GM21367 (cell line): Measurements from ENCODE around the gene DNAJB1.
"Not testable (repeated sequence)": the region's sequence is repeated elsewhere in the genome, so short reads cannot be mapped to it uniquely, and the experiment has no call there.

Experiments used
- ATAC-seq: cut with Tn5 transposase; IDR thresholded peaks from one replicate; pipeline ENCODE4 v1.9.1; 2021; ENCODE audit not compliant: unreplicated experiment

Gene DNAJB1

GRCh38 chr19:14553042-14553938 lies 35.1 kb upstream of the DNAJB1 start:
- no peak for ATAC-seq

DNA sequence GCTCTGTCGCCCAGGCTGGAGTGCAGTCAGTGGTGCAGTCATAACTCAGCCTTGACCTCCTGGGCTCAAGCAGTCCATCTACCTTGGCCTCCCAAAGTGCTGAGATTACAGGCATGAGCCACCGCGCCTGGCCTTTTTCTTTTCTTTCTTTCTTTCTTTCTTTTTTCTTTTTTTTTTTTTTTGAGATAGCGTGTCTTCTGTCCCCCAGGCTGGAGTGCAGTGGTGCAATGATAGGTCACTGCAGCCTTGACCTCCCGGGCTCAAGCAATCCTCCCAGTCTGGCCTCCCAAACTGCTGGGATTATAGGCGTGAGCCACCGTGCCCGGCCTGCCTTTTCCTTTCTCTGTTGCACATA lies 33.8 kb upstream of the DNAJB1 start:
- ATAC-seq: not testable (repeated sequence)

DNA sequence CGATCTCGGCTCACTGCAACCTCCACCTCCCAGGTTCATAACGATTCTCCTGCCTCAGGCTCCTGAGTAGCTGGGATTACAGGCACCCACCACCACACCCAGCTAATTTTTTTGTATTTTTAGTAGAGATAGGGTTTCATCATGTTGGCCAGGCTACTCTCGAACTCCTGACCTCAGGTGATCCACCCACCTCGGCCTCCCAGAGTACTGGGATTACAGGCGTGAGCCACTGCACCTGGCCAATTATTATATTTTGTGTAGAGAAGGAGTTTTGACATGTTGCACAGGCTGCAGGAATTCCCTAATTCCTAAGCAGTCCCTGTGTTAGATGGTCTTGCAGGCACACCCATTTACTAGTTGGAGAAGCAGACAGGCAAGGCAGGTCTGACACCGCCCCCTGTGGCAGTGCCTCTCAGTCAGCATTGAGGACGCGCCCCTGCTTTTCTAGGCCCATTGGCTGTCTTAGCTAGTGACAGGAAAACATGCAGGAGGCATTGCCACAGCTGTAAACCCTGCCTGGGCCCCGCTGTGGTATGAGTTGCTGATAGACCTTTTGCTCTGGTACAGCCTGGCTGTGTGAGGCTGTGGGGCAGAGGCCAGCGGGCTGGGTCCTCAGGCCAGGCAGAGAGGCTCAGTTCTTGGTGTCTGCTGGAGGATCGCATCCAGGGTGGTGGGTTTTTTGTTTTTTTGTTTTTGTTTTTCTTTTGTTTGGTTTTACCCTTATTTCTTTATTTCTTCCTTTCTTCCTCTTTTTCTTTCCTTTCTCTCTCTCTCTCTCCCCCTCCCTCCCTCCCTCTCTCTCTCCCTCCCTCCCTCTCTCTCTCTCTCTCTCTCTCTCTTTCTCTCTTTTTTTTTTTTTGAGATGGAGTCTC lies 33.2 kb upstream of the DNAJB1 start:
- ATAC-seq: not testable (repeated sequence)

- no peak for ATAC-seq
Observed at GRCh38 chr19:14550201-14550754, 32.1 kb upstream of the DNAJB1 start.

- no peak for ATAC-seq
Observed at GRCh38 chr19:14545716-14546082, 27.5 kb upstream of the DNAJB1 start.

GRCh38 chr19:14544977-14545715 lies 26.9 kb upstream of the DNAJB1 start:
- no peak for ATAC-seq

- ATAC-seq: no peak
Observed at GRCh38 chr19:14544047-14544446, 25.9 kb upstream of the DNAJB1 start.

GRCh38 chr19:14542711-14543328 lies 24.6 kb upstream of the DNAJB1 start:
- ATAC-seq: no peak

DNA sequence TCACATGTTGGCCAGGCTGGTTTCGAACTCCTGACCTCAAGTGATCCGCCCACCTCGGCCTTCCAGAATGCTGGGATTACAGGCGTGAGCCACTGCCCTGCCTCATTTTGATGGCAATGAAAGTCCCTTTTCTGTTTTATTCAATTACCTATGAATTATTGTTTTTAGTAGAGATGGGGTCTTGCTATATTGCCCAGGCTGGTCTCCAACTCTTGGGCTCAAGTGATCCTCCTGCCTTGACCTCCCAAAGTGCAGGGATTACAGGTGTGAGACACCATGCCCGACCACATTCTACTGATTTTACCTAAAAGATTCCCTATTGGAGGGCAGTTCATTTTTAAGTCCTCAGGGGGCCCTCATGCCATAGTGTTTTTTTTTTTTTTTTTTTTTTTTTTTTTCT lies 23.8 kb upstream of the DNAJB1 start:
- not testable (repeated sequence) for ATAC-seq

- no peak for ATAC-seq
Observed at GRCh38 chr19:14540741-14541525, 22.7 kb upstream of the DNAJB1 start.

DNA sequence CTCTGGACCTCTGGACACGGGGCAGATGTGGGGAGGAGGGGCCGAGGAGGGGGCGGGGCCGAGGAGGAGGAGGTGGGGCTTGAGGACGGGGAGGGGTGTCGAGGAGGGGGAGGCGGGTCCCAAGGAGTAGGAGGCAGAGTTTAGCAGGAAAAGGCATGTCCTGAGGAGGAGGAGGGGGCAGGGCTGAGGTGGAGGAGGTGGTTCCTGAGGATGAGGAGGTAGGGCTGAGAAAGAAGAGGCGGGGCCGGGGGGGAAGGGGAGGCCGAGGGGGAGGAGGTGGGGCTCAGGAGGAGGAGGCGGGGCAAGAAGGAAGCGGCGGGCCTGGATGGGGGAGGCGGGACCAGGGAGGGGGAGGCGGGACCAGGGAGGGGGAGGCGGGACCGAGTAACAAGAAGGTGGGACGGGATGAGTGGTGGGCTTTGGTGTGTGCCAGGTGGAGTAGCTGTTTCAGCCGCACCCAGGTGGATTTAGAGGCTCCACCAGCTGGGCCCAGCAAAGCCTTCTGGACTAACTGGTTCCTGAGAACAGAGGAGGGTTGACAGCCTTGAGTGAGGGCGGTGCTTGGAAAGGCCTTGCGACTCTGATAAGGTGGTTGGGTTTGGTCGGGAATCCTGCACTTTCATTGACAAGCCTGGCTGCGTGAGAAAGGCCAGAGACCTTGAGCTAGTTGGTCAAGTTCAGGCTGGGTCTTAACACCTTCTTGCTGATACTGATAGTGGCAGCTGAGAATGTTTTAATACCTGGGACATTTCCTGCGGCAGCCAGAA lies 18.9 kb upstream of the DNAJB1 start:
- ATAC-seq: no peak

DNA sequence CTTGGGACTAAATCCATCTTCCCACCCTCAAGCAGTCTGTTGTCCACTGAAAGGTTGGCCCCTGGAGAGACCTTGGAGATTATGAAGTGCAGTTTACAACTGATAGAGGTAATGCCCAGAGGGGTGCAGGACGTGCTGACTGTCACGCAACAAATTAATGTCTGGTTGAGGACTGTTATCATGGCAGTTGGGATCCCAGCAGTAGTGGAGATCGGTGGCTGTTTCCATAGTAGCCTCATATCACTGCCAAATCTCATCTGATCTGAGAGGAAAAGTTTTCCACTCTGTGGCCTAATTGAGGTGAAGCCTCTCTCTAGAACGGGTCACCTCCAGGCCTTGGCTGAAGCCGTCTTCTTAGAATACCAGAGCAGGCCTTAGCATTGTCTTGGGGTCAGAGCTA lies 15.3 kb upstream of the DNAJB1 start:
- no peak for ATAC-seq

- no peak for ATAC-seq
Observed at GRCh38 chr19:14530506-14530905, 12.3 kb upstream of the DNAJB1 start.

DNA sequence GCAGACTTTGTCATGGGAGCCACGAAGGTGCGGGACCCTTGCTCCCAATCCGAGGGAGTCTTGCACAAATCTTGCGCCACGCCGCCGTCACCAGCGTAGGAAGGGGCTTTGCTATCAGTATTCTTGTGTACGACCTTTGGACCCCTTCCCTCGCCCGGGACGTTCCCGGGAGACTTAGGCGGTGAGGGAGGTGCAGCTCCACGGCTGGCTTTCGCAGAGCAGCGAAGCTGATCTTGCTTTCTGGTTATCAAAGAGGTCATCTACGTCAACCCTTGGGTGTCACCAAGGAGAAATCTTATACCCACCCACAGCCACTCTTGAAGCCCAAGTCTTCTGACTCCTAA lies 11.8 kb upstream of the DNAJB1 start:
- ATAC-seq: no peak

DNA sequence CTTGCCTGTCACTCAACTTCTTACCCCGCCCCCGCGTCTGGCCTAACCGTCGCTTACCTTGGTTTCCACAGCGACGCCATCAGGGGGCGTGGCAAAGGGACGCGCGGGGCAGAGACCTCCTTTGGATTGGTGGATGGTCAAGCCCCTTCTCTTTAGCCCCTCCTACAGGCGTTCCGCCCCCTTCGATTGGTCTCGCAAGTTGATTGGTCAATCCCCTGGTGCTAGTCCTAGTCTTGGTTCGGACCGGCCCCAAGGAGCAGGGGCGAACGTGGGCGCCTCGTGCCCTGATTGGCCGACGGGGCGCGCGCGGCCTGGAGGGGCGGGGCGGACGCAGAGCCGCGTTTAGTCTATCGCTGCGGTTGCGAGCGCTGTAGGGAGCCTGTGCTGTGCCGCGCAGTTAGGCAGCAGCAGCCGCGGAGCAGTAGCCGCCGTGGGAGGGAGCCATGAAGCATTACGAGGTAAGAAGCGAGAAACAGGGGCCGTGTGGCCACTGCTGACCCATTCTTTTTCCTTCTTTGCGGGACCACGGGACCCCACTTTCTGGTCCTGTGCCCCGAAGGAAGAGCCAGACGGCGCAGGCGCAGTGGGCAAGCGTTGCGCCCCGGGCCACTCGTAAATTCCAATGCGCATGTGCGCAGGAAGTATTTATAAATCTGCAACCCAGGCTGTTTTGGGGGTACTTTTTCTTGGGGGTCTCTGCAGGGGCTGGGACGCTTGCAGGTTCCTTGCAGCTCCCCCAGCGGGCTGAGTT lies 11.2 kb upstream of the DNAJB1 start, which contains the start of gene TECR:
TSS of gene TECR (plus strand) at position 341 of the 751 bp plus-strand sequence. CDS start at position 444, 103 bp downstream.
- ATAC-seq: peak; percentile 91

DNA sequence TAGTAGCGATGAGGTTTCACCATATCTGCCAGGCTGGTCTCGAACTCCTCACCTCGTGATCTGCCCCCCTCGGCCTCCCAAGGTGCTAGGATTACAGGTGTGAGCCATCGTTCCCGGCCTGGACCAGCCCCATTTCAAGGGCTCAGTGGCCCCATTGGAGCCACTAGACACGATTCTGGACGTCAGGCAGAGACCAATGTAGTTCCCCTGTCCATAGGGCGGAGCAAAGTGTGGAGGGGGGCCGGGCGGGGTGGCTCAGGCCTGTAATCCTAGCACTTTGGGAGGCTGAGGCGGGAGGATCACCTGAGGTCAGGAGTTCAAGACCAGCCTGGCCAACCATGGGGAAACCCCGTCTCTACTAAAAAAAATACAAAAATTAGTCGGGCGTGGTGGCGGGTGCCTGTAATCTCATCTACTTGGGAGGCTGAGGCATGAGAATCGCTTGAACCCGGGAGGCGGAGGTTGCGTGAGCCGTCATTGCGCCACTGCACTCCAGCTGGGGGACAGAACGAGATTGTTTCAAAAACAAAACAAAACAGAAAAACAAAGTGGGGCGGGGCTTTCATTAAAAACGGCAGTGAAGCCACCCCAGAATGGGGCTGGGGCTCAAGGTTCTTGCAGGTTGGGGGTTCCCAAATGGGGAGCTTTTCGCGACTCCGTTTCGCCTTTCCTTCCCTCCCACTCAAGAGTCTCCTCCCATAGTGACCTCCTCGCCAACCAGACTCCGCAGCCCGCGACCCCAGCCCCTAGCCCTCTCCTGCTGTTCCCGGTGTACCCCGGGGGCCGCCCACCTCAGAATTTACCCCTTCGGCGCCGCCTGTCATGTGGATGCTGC lies 10.4 kb upstream of the DNAJB1 start:
- no peak for ATAC-seq

GRCh38 chr19:14526423-14526822 lies 8.2 kb upstream of the DNAJB1 start:
- ATAC-seq: no peak
